Ishikawa (cell line): ENCODE measurements around the gene GSE1.

ENCODE experiments used
- CEBPB ChIP-seq: IDR thresholded peaks from 2 replicates; pipeline ENCODE4 v1.6.1; 2012
- CREB1 ChIP-seq: IDR thresholded peaks from 2 replicates; pipeline ENCODE4 v1.6.1; 2012; ENCODE audit warnings: low read depth
- EGR1 ChIP-seq: IDR thresholded peaks from 2 replicates; pipeline ENCODE4 v1.6.1; 2012
- EP300 ChIP-seq: IDR thresholded peaks from 2 replicates; pipeline ENCODE4 v1.6.1; 2012; ENCODE audit warnings: borderline replicate concordance
- FOXM1 ChIP-seq: IDR thresholded peaks from 2 replicates; pipeline ENCODE4 v1.6.1; 2012; ENCODE audit warnings: low read depth, borderline replicate concordance
- MAX ChIP-seq: IDR thresholded peaks from 2 replicates; pipeline ENCODE4 v1.6.1; 2012
- NFIC ChIP-seq: IDR thresholded peaks from 2 replicates; pipeline ENCODE4 v1.6.1; 2012
- RAD21 ChIP-seq: IDR thresholded peaks from 2 replicates; pipeline ENCODE4 v1.6.1; 2012; ENCODE audit warnings: low read depth
- REST ChIP-seq: IDR thresholded peaks from 2 replicates; pipeline ENCODE4 v1.6.1; 2012; ENCODE audit warnings: low read depth, mild to moderate bottlenecking
- TAF1 ChIP-seq: IDR thresholded peaks from 2 replicates; pipeline ENCODE4 v1.6.1; 2012; ENCODE audit warnings: low read depth, mild to moderate bottlenecking
- TCF12 ChIP-seq: IDR thresholded peaks from 2 replicates; pipeline ENCODE4 v1.6.1; 2012; ENCODE audit warnings: low read depth
- TEAD4 ChIP-seq: IDR thresholded peaks from 2 replicates; pipeline ENCODE4 v1.6.1; 2012
- USF1 ChIP-seq: IDR thresholded peaks from 2 replicates; pipeline ENCODE4 v1.6.1; 2012
- YY1 ChIP-seq: IDR thresholded peaks from 2 replicates; pipeline ENCODE4 v1.6.1; 2012; ENCODE audit warnings: low read depth
- ZBTB7A ChIP-seq: IDR thresholded peaks from 2 replicates; pipeline ENCODE4 v1.6.1; 2012; ENCODE audit warnings: low read depth

GSE1 gene

GRCh38 chr16:85678016-85678415, 64.9 kb downstream of the GSE1 start:
- TF ChIP-seq MAX (no peak), USF1 (no peak), TAF1 (no peak), EP300 (no peak), TCF12 (no peak)

- TF ChIP-seq YY1 = no peak
- TF ChIP-seq TEAD4 = no peak
- TF ChIP-seq REST = no peak
Observed at GRCh38 chr16:85678821-85679220, 65.7 kb downstream of the GSE1 start.

- TF ChIP-seq ZBTB7A = no peak
- TF ChIP-seq TCF12 = no peak
- no peak for TF ChIP-seq NFIC
- no peak for TF ChIP-seq TEAD4
- TF ChIP-seq USF1 = no peak
- no peak for TF ChIP-seq MAX
- no peak for TF ChIP-seq EGR1
- no peak for TF ChIP-seq CEBPB
- TF ChIP-seq FOXM1 = no peak
- TF ChIP-seq TAF1 = no peak
- no peak for TF ChIP-seq YY1
- TF ChIP-seq RAD21 = no peak
- no peak for TF ChIP-seq REST
- TF ChIP-seq EP300 = no peak
- TF ChIP-seq CREB1 = no peak
Observed at GRCh38 chr16:85679870-85680269, 66.7 kb downstream of the GSE1 start.

- TF ChIP-seq MAX = no peak
- no peak for TF ChIP-seq YY1
- no peak for TF ChIP-seq TAF1
- TF ChIP-seq REST = no peak
Observed at GRCh38 chr16:85680352-85680944, 67.3 kb downstream of the GSE1 start.

GRCh38 chr16:85681255-85681654, 68.1 kb downstream of the GSE1 start:
- TF ChIP-seq EGR1 (no peak), NFIC (no peak), FOXM1 (no peak), TAF1 (no peak), REST (no peak), ZBTB7A (no peak), YY1 (no peak), CEBPB (no peak), EP300 (no peak), MAX (no peak), USF1 (no peak), TEAD4 (no peak), RAD21 (no peak), CREB1 (no peak)
